H1 (cell line): Measurements from ENCODE around the gene SCGB1A1. TPM values are rescaled to one million over a fixed set of nuclear protein-coding genes. Genes with fewer than 3 reads are reported as not detected.

Experiments used
- CTCF ChIA-PET: fragments of 300-600 bp; sonication (Branson Sonifier 250); formaldehyde crosslinking; loops from one replicate; lab custom pipeline; 2021; ENCODE audit not compliant: partially characterized antibody; lab: Charles Lee
- POLR2A ChIA-PET: fragments of 300-600 bp; sonication (Branson Sonifier 250); formaldehyde crosslinking; loops from one replicate; lab custom pipeline; 2021; ENCODE audit warnings: inconsistent platforms; ENCODE audit not compliant: partially characterized antibody; lab: Charles Lee
- DNase-seq, 2 experiments: peaks; one replicate each; pipeline versions ENCODE4 v3.0.0 to v3.0.0-alpha.2; 2010 to 2022; ENCODE audit warnings: low spot score in 2 of 2, low read depth in 1 of 2, mixed read lengths in 1 of 2
- FAIRE-seq: peaks from 2 replicates; lab custom pipeline; 2011; peaks lifted over from hg19 to GRCh38; lab: Jason Lieb, UNC
- H2AFZ ChIP-seq: 2 replicates; pipeline ENCODE4 v1.8.1; 2012; ENCODE audit warnings: low read length, inconsistent platforms
- H2AK5ac ChIP-seq: 2 replicates; pipeline ENCODE4 v1.6.1; 2013; ENCODE audit warnings: low read depth, low read length
- H2BK120ac ChIP-seq: replicated peaks from 2 replicates; pipeline ENCODE3; 2013; ENCODE audit warnings: low read depth, low read length, inconsistent platforms
- H2BK12ac ChIP-seq: 2 replicates; pipeline ENCODE4 v1.6.1; 2013; ENCODE audit warnings: low read depth, low read length
- H2BK15ac ChIP-seq: 2 replicates; pipeline ENCODE4 v1.6.1; 2013; ENCODE audit warnings: low read length
- H2BK20ac ChIP-seq: 2 replicates; pipeline ENCODE4 v1.6.1; 2013; ENCODE audit warnings: low read length
- H2BK5ac ChIP-seq: 2 replicates; pipeline ENCODE4 v1.6.1; 2013; ENCODE audit warnings: low read depth, low read length
- H3K14ac ChIP-seq: 2 replicates; pipeline ENCODE4 v1.6.1; 2013; ENCODE audit warnings: inconsistent platforms; ENCODE audit not compliant: insufficient read length
- H3K18ac ChIP-seq: 2 replicates; pipeline ENCODE4 v1.6.1; 2013; ENCODE audit warnings: low read length; ENCODE audit errors: extremely low read depth
- H3K23ac ChIP-seq: 2 replicates; pipeline ENCODE4 v1.6.1; 2013; ENCODE audit warnings: inconsistent platforms; ENCODE audit not compliant: insufficient read length
- H3K23me2 ChIP-seq: 2 replicates; pipeline ENCODE4 v1.6.1; 2013; ENCODE audit warnings: low read depth, low read length
- H3K27ac ChIP-seq: 2 replicates; pipeline ENCODE4 v1.6.1; 2011; ENCODE audit warnings: low read depth, low read length, inconsistent platforms
- H3K27me3 ChIP-seq, 4 experiments: replicated peaks in 1 of 4; 1 replicate in 1 of 4; 2 replicates in 3 of 4; pipeline versions ENCODE4 v1.6.1 to v1.8.1; 2011 to 2013; ENCODE audit warnings: low read length in 3 of 4, mild to moderate bottlenecking in 3 of 4, inconsistent platforms in 2 of 4, mixed read lengths in 2 of 4, moderate library complexity in 1 of 4; ENCODE audit not compliant: control insufficient read depth in 3 of 4, insufficient read depth in 3 of 4; ENCODE audit errors: extremely low read depth in 1 of 4
- H3K36me3 ChIP-seq, 4 experiments: 2 replicates each; pipeline versions ENCODE4 v1.6.1 to v1.8.1; 2011 to 2013; ENCODE audit warnings: mild to moderate bottlenecking in 4 of 4, low read length in 3 of 4, moderate library complexity in 2 of 4, control low read depth in 1 of 4, inconsistent platforms in 1 of 4; ENCODE audit not compliant: insufficient read depth in 4 of 4, control insufficient read depth in 2 of 4
- H3K4ac ChIP-seq: replicated peaks from 2 replicates; pipeline ENCODE3; 2013; ENCODE audit warnings: low read length, low read depth, mixed read lengths, inconsistent platforms; ENCODE audit not compliant: insufficient read length
- H3K4me1 ChIP-seq, 4 experiments: replicated peaks in 1 of 4; 1 replicate in 1 of 4; 2 replicates in 3 of 4; pipeline versions ENCODE4 v1.6.1 to v1.8.1; 2011 to 2013; ENCODE audit warnings: low read length in 3 of 4, inconsistent platforms in 2 of 4, mixed read lengths in 1 of 4; ENCODE audit not compliant: insufficient read depth in 4 of 4, control insufficient read depth in 3 of 4
- H3K4me2 ChIP-seq, 2 experiments: 2 replicates each; pipeline versions ENCODE4 v1.6.1 to v1.8.1; 2011 to 2013; ENCODE audit warnings: low read depth in 2 of 2, low read length in 2 of 2, control low read depth in 1 of 2, inconsistent platforms in 1 of 2, mild to moderate bottlenecking in 1 of 2; ENCODE audit not compliant: insufficient read depth in 1 of 2
- H3K4me3 ChIP-seq, 4 experiments: fragments of 200-600, 300-600 bp in 1 of 4; sonication (generic), shearing (Covaris generic), sonication (Bioruptor Twin) in 1 of 4; 2 replicates each; pipeline versions ENCODE4 v1.5.1 to v1.8.1; 2011 to 2016; ENCODE audit warnings: low read length in 4 of 4, low read depth in 3 of 4, control low read depth in 2 of 4, inconsistent platforms in 2 of 4, mild to moderate bottlenecking in 2 of 4, mixed read lengths in 1 of 4, moderate library complexity in 1 of 4; ENCODE audit not compliant: insufficient read depth in 2 of 4; ENCODE audit errors: extremely low read depth in 1 of 4
- H3K56ac ChIP-seq: replicated peaks from 2 replicates; pipeline ENCODE3; 2013; ENCODE audit warnings: low read depth, mild to moderate bottlenecking, mixed read lengths, low read length, inconsistent platforms; ENCODE audit not compliant: insufficient read length
- H3K79me1 ChIP-seq: 2 replicates; pipeline ENCODE4 v1.6.1; 2013; ENCODE audit warnings: low read depth, low read length, control low read depth
- H3K79me2 ChIP-seq, 2 experiments: 2 replicates each; pipeline versions ENCODE4 v1.6.1 to v1.8.1; 2012 to 2013; ENCODE audit warnings: low read length in 2 of 2, mild to moderate bottlenecking in 2 of 2, inconsistent platforms in 1 of 2; ENCODE audit not compliant: insufficient read depth in 2 of 2, control insufficient read depth in 1 of 2
- H3K9ac ChIP-seq, 4 experiments: replicated peaks in 1 of 4; 1 replicate in 1 of 4; 2 replicates in 3 of 4; pipeline versions ENCODE4 v1.6.1 to v1.8.1; 2011 to 2013; ENCODE audit warnings: low read depth in 3 of 4, low read length in 3 of 4, control low read depth in 2 of 4, mild to moderate bottlenecking in 2 of 4, moderate library complexity in 2 of 4, inconsistent platforms in 1 of 4; ENCODE audit errors: extremely low read depth in 1 of 4
- H3K9me3 ChIP-seq, 2 experiments: 2 replicates each; pipeline versions ENCODE4 v1.6.1 to v1.8.1; 2012 to 2013; ENCODE audit warnings: mild to moderate bottlenecking in 2 of 2, moderate library complexity in 2 of 2, control low read depth in 1 of 2, inconsistent platforms in 1 of 2, low read depth in 1 of 2, low read length in 1 of 2, mixed read lengths in 1 of 2; ENCODE audit not compliant: insufficient read depth in 2 of 2
- H4K20me1 ChIP-seq, 2 experiments: replicated peaks in 1 of 2; 2 replicates each; pipeline versions ENCODE3 to v1.8.1; 2011 to 2013; ENCODE audit warnings: inconsistent platforms in 2 of 2, low read length in 2 of 2, mild to moderate bottlenecking in 1 of 2; ENCODE audit not compliant: insufficient read depth in 2 of 2, control insufficient read depth in 1 of 2
- H4K5ac ChIP-seq: 2 replicates; pipeline ENCODE4 v1.6.1; 2013; ENCODE audit warnings: low read length, low read depth, mixed read lengths, inconsistent platforms; ENCODE audit not compliant: insufficient read length
- H4K8ac ChIP-seq: 2 replicates; pipeline ENCODE4 v1.8.0; 2013; ENCODE audit warnings: mild to moderate bottlenecking, moderate library complexity, low read length, inconsistent platforms; ENCODE audit not compliant: insufficient read depth; ENCODE audit errors: extremely low read depth
- H4K91ac ChIP-seq: replicated peaks from 2 replicates; pipeline ENCODE3; 2013; ENCODE audit warnings: low read length, mixed read lengths, inconsistent platforms; ENCODE audit not compliant: insufficient read length
- CBX5 ChIP-seq: fragments of 300-800, 300-1000 bp; sonication (generic); IDR thresholded peaks from 2 replicates; pipeline ENCODE4 v1.7.1; 2016; ENCODE audit warnings: antibody characterized with exemption, low read length, low read depth
- CEBPB ChIP-seq: IDR thresholded peaks from 2 replicates; pipeline ENCODE4 v1.6.1; 2012; ENCODE audit warnings: low read depth, low read length
- CTCF ChIP-seq, 3 experiments: IDR thresholded peaks; 1 replicate in 2 of 3; 2 replicates in 1 of 3; pipeline versions ENCODE4 v1.5.1 to v1.6.1; 2011; ENCODE audit warnings: low read length in 3 of 3, mild to moderate bottlenecking in 3 of 3, inconsistent platforms in 2 of 3, low read depth in 1 of 3, moderate library complexity in 1 of 3; ENCODE audit not compliant: insufficient read depth in 1 of 3; ENCODE audit errors: control extremely low read depth in 1 of 3
- E2F6 ChIP-seq: IDR thresholded peaks from 2 replicates; pipeline ENCODE4 v1.6.1; 2012; ENCODE audit warnings: inconsistent platforms
- PHF8 ChIP-seq: fragments of 200-600 bp; sonication (generic); conservative IDR thresholded peaks from 2 replicates; pipeline ENCODE4 v1.7.1; 2012; ENCODE audit warnings: low read depth, mild to moderate bottlenecking, inconsistent platforms, low read length, moderate library complexity
- POLR2A ChIP-seq, 2 experiments: IDR thresholded peaks; 1 replicate in 1 of 2; 2 replicates in 1 of 2; pipeline ENCODE4 v1.6.1; 2011; ENCODE audit warnings: low read depth in 2 of 2, low read length in 2 of 2, mild to moderate bottlenecking in 2 of 2; ENCODE audit errors: control extremely low read depth in 1 of 2
- RAD21 ChIP-seq, 2 experiments: IDR thresholded peaks in 1 of 2; conservative IDR thresholded peaks in 1 of 2; 2 replicates each; pipeline ENCODE4 v1.6.1; 2011; ENCODE audit warnings: low read depth in 2 of 2, low read length in 2 of 2, improper control_type of control experiment in 1 of 2, inconsistent platforms in 1 of 2, mild to moderate bottlenecking in 1 of 2, moderate library complexity in 1 of 2
- SIRT6 ChIP-seq: IDR thresholded peaks from one replicate; pipeline ENCODE4 v1.7.1; 2012; ENCODE audit warnings: low read length, inconsistent platforms
- SP4 ChIP-seq: IDR thresholded peaks from 2 replicates; pipeline ENCODE4 v1.6.1; 2012; ENCODE audit warnings: low read length, inconsistent platforms
- YY1 ChIP-seq: IDR thresholded peaks from 2 replicates; pipeline ENCODE4 v1.6.1; 2011; ENCODE audit warnings: low read depth, mild to moderate bottlenecking, low read length
- ZNF274 ChIP-seq: IDR thresholded peaks from 2 replicates; pipeline ENCODE4 v1.7.0; 2012; ENCODE audit warnings: low read length, borderline replicate concordance; ENCODE audit errors: extremely low read depth
- WGBS, 2 experiments: shearing (Covaris generic) in 1 of 2; methylation state at CpG; one replicate each; pipeline versions ENCODE4 v1.1.6 to v1.1.7; 2013 to 2015; ENCODE audit warnings: low lambda C conversion rate in 2 of 2, mixed read lengths in 2 of 2, inconsistent platforms in 1 of 2, low coverage in 1 of 2, missing lambda C conversion rate in 1 of 2; ENCODE audit not compliant: insufficient replicate concordance in 2 of 2, insufficient coverage in 1 of 2, insufficient read length in 1 of 2; ENCODE audit errors: extremely low coverage in 1 of 2, missing lambda C conversion rate in 1 of 2; 5-methylcytosine and 5-hydroxymethylcytosine counted together
- polyA plus RNA-seq, 7 experiments: library from polyadenylated mRNA; depleted of rRNA in 3 of 7; stranded (reverse) in 5 of 7; unstranded in 2 of 7; fragments of >200 nt in 5 of 7; fragments of 200-250 nt in 2 of 7; gene quantifications; 1 replicate in 5 of 7; 2 replicates in 1 of 7; 4 replicates in 1 of 7; pipeline versions ENCODE4 v1.2.1 to v1.2.3, GENCODE V29; 2011 to 2013; ENCODE audit warnings: missing spikeins in 2 of 7, mixed read lengths in 2 of 7
- total RNA-seq: library from RNA; stranded (reverse); fragmentation: NEBNext Ultra II Directional; extraction: Animal tissue kit (Norgen Biotek cat#: 25700); gene quantifications from 2 replicates; pipeline ENCODE4 v1.2.1, GENCODE V29; 2021

Gene SCGB1A1
- total and polyA plus RNA-seq, 2 of the 8 experiments (the other 6 are each of a cell fraction or from before 2014, with no cell fraction given) = not detected

GRCh38 chr11:62444835-62445234 is 26.0 kb downstream of the SCGB1A1 start:
- no peak overlapping the region for H3K23ac ChIP-seq
- H3K4me1 ChIP-seq = peaks cover 0 to 6% (median 0%) of the 10 kb centered on the region in 4 experiments; a peak in 2 of 7 replicates
- H3K4me3 ChIP-seq = no peak overlapping the region
- H4K5ac ChIP-seq = no peak overlapping the region
- no peaks in the 10 kb centered on the region for H3K27me3 ChIP-seq
- H4K91ac ChIP-seq = no peak overlapping the region
- no peak overlapping the region for H2BK15ac ChIP-seq
- H2AFZ ChIP-seq = no peak overlapping the region
- no peak overlapping the region for H3K27ac ChIP-seq
- H2BK20ac ChIP-seq = no peak overlapping the region
- H2BK12ac ChIP-seq = no peak overlapping the region
- H2AK5ac ChIP-seq = no peak overlapping the region
- H3K36me3 ChIP-seq = no peaks in the 10 kb centered on the region
- no peak overlapping the region for H3K4ac ChIP-seq
- FAIRE-seq = no peak
- no peak overlapping the region for H4K8ac ChIP-seq
- H2BK5ac ChIP-seq = no peak overlapping the region
- H3K18ac ChIP-seq = no peak overlapping the region; the same call in 1 of the 2 replicates
- H3K56ac ChIP-seq = no peak overlapping the region
- H3K79me2 ChIP-seq = no peaks in the 10 kb centered on the region
- no peaks in the 10 kb centered on the region for H3K23me2 ChIP-seq
- H2BK120ac ChIP-seq = no peak overlapping the region
- no peaks in the 10 kb centered on the region for H3K9me3 ChIP-seq
- 84% methylated on average over 9 of the region's 9 CpGs; no CpG with 5 or more reads in 1 of the 2 experiments for WGBS, 2 experiments
- H3K79me1 ChIP-seq = no peaks in the 10 kb centered on the region
- DNase-seq = no peak
- H3K14ac ChIP-seq = no peak overlapping the region
- H4K20me1 ChIP-seq = no peaks in the 10 kb centered on the region
- POLR2A ChIA-PET = interaction anchor here (0.9 to 2.2 kb wide), 3 partner anchors 13 to 111 kb away, joined by 3 to 7 read pairs (median 5); no protein-coding TSS in a partner anchor
- no peak overlapping the region for H3K9ac ChIP-seq
- CTCF ChIA-PET = interaction anchor here (0.8 to 2.6 kb wide), 11 partner anchors 8 to 178 kb away, joined by 3 to 21 read pairs (median 4); no protein-coding TSS in a partner anchor
- no peak overlapping the region; a peak in 1 of 4 replicates for H3K4me2 ChIP-seq
- no peak for TF ChIP-seq E2F6
- TF ChIP-seq CBX5 = no peak
- TF ChIP-seq YY1 = no peak
- TF ChIP-seq RAD21 (IDR thresholded peaks at IDR 0.05 in 1 of 2, conservative IDR thresholded peaks at IDR 0.05 in 1 of 2; ENCODE audit: low read depth in 2 of 2, low read length in 2 of 2) = no peak
- no peak for TF ChIP-seq CEBPB
- TF ChIP-seq POLR2A (IDR thresholded peaks at IDR 0.05; ENCODE audit: control extremely low read depth in 1 of 2, low read depth in 2 of 2, low read length in 2 of 2) = no peak
- no peak for TF ChIP-seq SIRT6
- TF ChIP-seq CTCF (IDR thresholded peaks at IDR 0.05; ENCODE audit: control extremely low read depth in 1 of 3, insufficient read depth in 1 of 3, low read depth in 1 of 3, low read length in 3 of 3) = no peak
- no peak for TF ChIP-seq ZNF274
- TF ChIP-seq SP4 = no peak
- TF ChIP-seq PHF8 = no peak
